Astrocyte (in vitro differentiated cells and primary cell): ENCODE results near the gene MSLN. TPM values are rescaled to one million over a fixed set of nuclear protein-coding genes. Genes with fewer than 3 reads are reported as not detected.
A peak's percentile ranks its signal among the peaks of the same experiment; 100 is the strongest.

Source experiments
- DNase-seq: peaks from one replicate; pipeline ENCODE4 v3.0.0-alpha.2; 2010; ENCODE audit warnings: low read depth
- FAIRE-seq: peaks from 2 replicates; lab custom pipeline; 2011; peaks lifted over from hg19 to GRCh38; lab: Jason Lieb, UNC
- H2AFZ ChIP-seq: 2 replicates; pipeline ENCODE4 v1.6.0; 2012; ENCODE audit warnings: low read depth, low read length, inconsistent platforms
- H3K27ac ChIP-seq: 2 replicates; pipeline ENCODE4 v1.5.1; 2011; ENCODE audit warnings: low read depth, low read length, inconsistent platforms
- H3K27me3 ChIP-seq: 2 replicates; pipeline ENCODE4 v1.6.0; 2011; ENCODE audit warnings: low read length, inconsistent platforms; ENCODE audit not compliant: insufficient read depth
- H3K36me3 ChIP-seq: 2 replicates; pipeline ENCODE4 v1.5.1; 2011; ENCODE audit warnings: low read length, inconsistent platforms; ENCODE audit not compliant: insufficient read depth
- H3K4me1 ChIP-seq: 2 replicates; pipeline ENCODE4 v1.5.1; 2011; ENCODE audit warnings: low read length, inconsistent platforms; ENCODE audit not compliant: insufficient read depth
- H3K4me2 ChIP-seq: 2 replicates; pipeline ENCODE4 v1.6.0; 2012; ENCODE audit warnings: low read length, inconsistent platforms
- H3K4me3 ChIP-seq: 2 replicates; pipeline ENCODE4 v1.5.1; 2011; ENCODE audit warnings: low read depth, mild to moderate bottlenecking, low read length, inconsistent platforms; ENCODE audit not compliant: insufficient read depth
- H3K79me2 ChIP-seq: 2 replicates; pipeline ENCODE4 v1.6.0; 2012; ENCODE audit warnings: mild to moderate bottlenecking, low read length, inconsistent platforms; ENCODE audit not compliant: insufficient read depth
- H3K9ac ChIP-seq: 2 replicates; pipeline ENCODE4 v1.6.0; 2012; ENCODE audit warnings: mild to moderate bottlenecking, low read length, inconsistent platforms
- H3K9me3 ChIP-seq: 2 replicates; pipeline ENCODE4 v1.5.1; 2012; ENCODE audit warnings: low read depth, mild to moderate bottlenecking, low read length, inconsistent platforms; ENCODE audit not compliant: insufficient read depth
- H4K20me1 ChIP-seq: 2 replicates; pipeline ENCODE4 v1.6.0; 2012; ENCODE audit warnings: low read length, inconsistent platforms; ENCODE audit not compliant: insufficient read depth
- H3K27ac Mint-ChIP-seq: one replicate; pipeline ENCODE4 v1.8.0; 2021; ENCODE audit warnings: mild to moderate bottlenecking, mixed read lengths; ENCODE audit not compliant: unreplicated experiment
- H3K27me3 Mint-ChIP-seq: one replicate; pipeline ENCODE4 v1.8.0; 2021; ENCODE audit warnings: low read depth, mixed read lengths; ENCODE audit not compliant: unreplicated experiment
- H3K36me3 Mint-ChIP-seq: one replicate; pipeline ENCODE4 v1.8.0; 2021; ENCODE audit warnings: low read depth, mixed read lengths; ENCODE audit not compliant: unreplicated experiment
- H3K4me1 Mint-ChIP-seq: one replicate; pipeline ENCODE4 v1.8.0; 2021; ENCODE audit warnings: low read depth, mixed read lengths; ENCODE audit not compliant: unreplicated experiment
- H3K4me3 Mint-ChIP-seq: one replicate; pipeline ENCODE4 v1.8.0; 2021; ENCODE audit warnings: mild to moderate bottlenecking, moderate library complexity, mixed read lengths; ENCODE audit not compliant: unreplicated experiment
- H3K9me3 Mint-ChIP-seq: one replicate; pipeline ENCODE4 v1.8.0; 2021; ENCODE audit warnings: mild to moderate bottlenecking, mixed read lengths; ENCODE audit not compliant: unreplicated experiment
- EZH2 ChIP-seq: IDR thresholded peaks from 2 replicates; pipeline ENCODE4 v1.6.1; 2012; ENCODE audit warnings: mild to moderate bottlenecking, low read length, inconsistent platforms; ENCODE audit not compliant: insufficient read depth
- total RNA-seq: library from RNA; stranded (reverse); gene quantifications from 2 replicates; pipeline ENCODE4 v1.2.1, GENCODE V29; 2021
- TF ChIP-seq, protein P1 (sequence below): IDR thresholded peaks from 2 replicates; pipeline ENCODE4 v1.5.1; 2011; ENCODE audit warnings: low read depth, mild to moderate bottlenecking, inconsistent platforms, low read length, moderate library complexity; ENCODE audit not compliant: insufficient read depth

Gene MSLN
- total RNA-seq, 1 donor from 2014 or later = not detected

DNA sequence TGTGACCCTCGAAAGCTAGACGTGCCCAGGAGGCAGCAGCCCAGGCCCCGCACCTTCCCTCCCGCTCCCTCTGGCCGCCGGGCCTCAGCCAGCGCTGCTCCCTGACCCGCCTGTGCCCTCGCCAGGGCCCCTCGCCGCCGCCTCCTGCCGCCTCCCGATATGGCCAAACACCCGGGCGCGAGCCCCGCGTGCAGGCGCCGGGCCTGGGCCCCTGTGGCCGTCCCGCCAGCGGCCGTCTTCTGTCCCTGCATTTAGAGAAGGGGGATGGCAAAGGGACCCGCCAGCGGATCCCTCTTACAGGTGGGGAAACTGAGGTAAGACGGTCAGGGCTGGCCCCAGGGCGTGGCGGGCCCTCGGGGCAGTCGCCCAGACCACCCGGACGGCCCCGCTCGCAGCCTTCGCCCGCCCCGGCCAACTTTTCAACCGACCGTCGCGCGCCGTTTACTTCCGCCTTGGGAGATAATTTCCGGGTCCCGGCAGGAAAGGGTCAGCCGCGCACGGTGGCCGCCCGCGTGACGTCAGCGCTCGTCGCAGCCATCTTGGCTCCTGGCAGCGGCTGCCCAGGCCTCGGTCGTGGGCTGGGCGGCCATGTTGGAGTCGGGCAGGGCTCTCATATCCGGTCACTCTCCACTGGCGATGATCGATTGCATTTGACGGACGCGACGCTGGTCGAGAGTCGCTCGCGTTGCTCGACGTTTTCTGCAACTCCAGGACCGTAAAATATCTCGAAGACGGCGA is 47.0 kb downstream of the MSLN start:
- peak overlapping the region; percentile 87 for H3K27ac ChIP-seq
- Mint-ChIP-seq H3K4me3 (peak overlapping the region; percentile 95), H3K27ac (peak overlapping the region; percentile 94), H3K9me3 (peaks cover 7% of the 10 kb centered on the region), H3K36me3 (peaks cover 8% of the 10 kb centered on the region), H3K4me1 (peaks cover 4% of the 10 kb centered on the region), H3K27me3 (no peaks in the 10 kb centered on the region)
- no peaks in the 10 kb centered on the region for H3K9me3 ChIP-seq
- peak overlapping the region; percentile 91 for H3K9ac ChIP-seq
- H3K4me3 ChIP-seq = peak overlapping the region; percentile 83
- TF ChIP-seq EZH2 = no peak
- TF ChIP-seq, protein P1, sequence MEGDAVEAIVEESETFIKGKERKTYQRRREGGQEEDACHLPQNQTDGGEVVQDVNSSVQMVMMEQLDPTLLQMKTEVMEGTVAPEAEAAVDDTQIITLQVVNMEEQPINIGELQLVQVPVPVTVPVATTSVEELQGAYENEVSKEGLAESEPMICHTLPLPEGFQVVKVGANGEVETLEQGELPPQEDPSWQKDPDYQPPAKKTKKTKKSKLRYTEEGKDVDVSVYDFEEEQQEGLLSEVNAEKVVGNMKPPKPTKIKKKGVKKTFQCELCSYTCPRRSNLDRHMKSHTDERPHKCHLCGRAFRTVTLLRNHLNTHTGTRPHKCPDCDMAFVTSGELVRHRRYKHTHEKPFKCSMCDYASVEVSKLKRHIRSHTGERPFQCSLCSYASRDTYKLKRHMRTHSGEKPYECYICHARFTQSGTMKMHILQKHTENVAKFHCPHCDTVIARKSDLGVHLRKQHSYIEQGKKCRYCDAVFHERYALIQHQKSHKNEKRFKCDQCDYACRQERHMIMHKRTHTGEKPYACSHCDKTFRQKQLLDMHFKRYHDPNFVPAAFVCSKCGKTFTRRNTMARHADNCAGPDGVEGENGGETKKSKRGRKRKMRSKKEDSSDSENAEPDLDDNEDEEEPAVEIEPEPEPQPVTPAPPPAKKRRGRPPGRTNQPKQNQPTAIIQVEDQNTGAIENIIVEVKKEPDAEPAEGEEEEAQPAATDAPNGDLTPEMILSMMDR = no peak
- H3K79me2 ChIP-seq = no peaks in the 10 kb centered on the region
- no peaks in the 10 kb centered on the region for H3K36me3 ChIP-seq
- peaks cover 5% of the 10 kb centered on the region for H3K27me3 ChIP-seq
- DNase-seq = peak; percentile 81
- no peaks in the 10 kb centered on the region for H4K20me1 ChIP-seq
- H2AFZ ChIP-seq = peak overlapping the region; percentile 85
- peaks cover 4% of the 10 kb centered on the region for H3K4me1 ChIP-seq
- H3K4me2 ChIP-seq = peak overlapping the region; percentile 88
- peak; percentile 13 for FAIRE-seq

DNA sequence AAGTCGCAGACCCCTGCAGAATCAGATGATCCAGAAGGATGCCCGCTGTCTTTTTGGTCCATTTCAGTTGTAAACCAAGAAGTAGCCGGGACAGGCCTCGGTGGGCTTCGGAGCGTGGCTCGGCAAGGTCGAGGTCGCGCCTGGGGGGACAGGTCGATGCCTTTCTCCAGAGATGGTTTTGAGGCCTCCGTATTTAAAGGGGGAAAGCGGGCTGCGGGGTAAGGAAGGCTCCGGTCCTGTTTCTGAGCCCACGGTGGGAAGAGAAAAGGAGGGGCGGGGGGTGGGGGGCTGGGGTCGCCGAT is 47.5 kb downstream of the MSLN start:
- TF ChIP-seq, protein P1 = no peak
- TF ChIP-seq EZH2 = no peak
- Histone ChIP-seq H3K9me3 (no peaks in the 10 kb centered on the region), H2AFZ (peak overlapping the region; percentile 85), H3K4me3 (peak overlapping the region; percentile 83), H3K27me3 (peaks cover 5% of the 10 kb centered on the region), H3K36me3 (no peaks in the 10 kb centered on the region), H3K4me1 (peaks cover 4% of the 10 kb centered on the region), H3K27ac (no peak overlapping the region), H4K20me1 (no peaks in the 10 kb centered on the region), H3K4me2 (peak overlapping the region; percentile 88), H3K79me2 (no peaks in the 10 kb centered on the region), H3K9ac (peak overlapping the region; percentile 91)
- peak overlapping the region; percentile 95 for H3K4me3 Mint-ChIP-seq
- H3K27me3 Mint-ChIP-seq = peaks cover 3% of the 10 kb centered on the region
- H3K4me1 Mint-ChIP-seq = peaks cover 4% of the 10 kb centered on the region
- no peak for FAIRE-seq
- H3K27ac Mint-ChIP-seq = peak overlapping the region; percentile 94
- H3K36me3 Mint-ChIP-seq = peaks cover 8% of the 10 kb centered on the region
- no peak for DNase-seq
- peaks cover 10% of the 10 kb centered on the region for H3K9me3 Mint-ChIP-seq
